GM18909 (cell line): Measurements from ENCODE around the gene SMC4.
A peak's percentile ranks its signal among the peaks of the same experiment; 100 is the strongest.
"Not testable (repeated sequence)": the region's sequence is repeated elsewhere in the genome, so short reads cannot be mapped to it uniquely, and the experiment has no call there.

Experiments
- ATAC-seq: cut with Tn5 transposase; IDR thresholded peaks from one replicate; pipeline ENCODE4 v1.9.1; 2021; ENCODE audit warnings: mild to moderate bottlenecking; ENCODE audit not compliant: unreplicated experiment, poor library complexity

Gene SMC4

DNA sequence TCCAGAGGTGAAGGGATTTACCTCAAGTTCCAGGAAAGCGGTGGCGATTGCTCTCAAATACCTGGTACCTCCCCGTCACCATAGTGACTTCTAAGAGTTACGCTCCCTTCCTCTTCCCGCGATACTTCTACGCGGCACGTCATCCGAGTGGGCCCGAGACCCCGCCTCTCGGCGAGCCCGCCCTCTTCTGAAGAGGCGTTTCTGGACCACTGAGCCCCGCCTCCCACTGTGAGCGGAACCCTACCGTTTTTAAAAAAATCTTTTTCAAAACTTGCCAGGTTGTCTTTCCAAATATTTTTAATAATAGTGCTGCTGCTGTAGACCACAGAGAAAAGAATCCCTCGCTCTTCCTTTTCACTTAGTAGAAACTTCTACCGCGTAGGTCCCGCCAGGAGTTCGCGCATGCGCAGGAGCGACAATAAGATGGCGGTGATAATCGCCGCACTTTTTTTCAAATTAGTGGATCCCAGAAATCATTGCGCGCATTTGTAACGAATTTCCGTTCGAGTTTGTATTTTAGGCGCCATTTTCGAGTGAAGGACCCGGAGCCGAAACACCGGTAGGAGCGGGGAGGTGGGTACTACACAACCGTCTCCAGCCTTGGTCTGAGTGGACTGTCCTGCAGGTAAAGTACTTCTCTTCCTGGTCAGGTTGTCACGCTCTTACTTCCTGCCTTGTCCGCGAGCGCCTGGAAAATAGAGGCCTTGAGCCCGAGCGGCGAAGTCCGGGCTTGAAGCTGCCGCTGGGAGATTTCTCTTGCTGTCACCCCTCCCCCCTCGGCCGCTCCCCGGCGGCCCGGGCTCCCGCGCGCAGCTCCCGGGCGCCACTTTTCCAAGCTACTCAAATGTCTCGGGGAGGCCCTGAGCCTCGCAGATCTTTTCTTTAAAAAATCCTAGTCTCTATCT lies at the start of gene SMC4, which contains the start of gene IFT80:
SMC4 (plus strand) TSS at position 526 of the 905 bp plus-strand sequence. CDS start 1,177 bp downstream, outside the sequence.
IFT80 (minus strand) TSS at position 101 of the 905 bp plus-strand sequence. CDS start 14,625 bp downstream, outside the sequence.
- ATAC-seq = peak; percentile 95

DNA sequence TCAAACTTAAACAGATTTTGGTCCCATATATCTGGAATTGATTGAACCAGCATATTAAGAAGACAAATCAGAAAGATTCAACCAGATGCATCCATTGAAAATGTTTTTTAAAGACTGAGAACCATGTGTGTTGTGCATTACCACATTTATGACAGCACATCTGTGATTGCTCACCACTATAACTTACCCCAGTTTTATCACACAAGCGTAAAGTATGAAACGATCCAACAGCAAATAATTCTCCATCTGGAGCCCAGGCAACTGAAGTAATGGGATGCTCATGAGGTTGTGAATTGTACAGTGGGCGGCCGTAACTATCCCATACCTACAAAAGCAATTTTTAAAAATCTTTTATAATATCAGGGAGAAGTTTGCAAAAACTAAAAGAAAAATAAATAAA lies 43.6 kb upstream of the SMC4 start:
- ATAC-seq = no peak

DNA sequence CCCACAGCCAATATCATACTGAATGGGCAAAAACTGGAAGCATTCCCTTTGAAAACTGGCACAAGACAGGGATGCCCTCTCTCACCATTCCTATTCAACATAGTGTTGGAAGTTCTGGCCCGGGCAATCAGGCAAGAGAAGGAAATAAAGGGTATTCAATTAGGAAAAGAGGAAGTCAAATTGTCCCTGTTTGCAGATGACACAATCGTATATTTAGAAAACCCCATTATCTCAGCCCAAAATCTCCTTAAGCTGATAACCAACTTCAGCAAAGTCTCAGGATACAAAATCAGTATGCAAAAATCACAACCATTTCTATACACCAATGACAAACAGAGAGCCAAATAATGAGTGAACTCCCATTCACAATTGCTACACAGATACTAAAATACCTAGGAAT lies 36.6 kb upstream of the SMC4 start:
- ATAC-seq = not testable (repeated sequence)

DNA sequence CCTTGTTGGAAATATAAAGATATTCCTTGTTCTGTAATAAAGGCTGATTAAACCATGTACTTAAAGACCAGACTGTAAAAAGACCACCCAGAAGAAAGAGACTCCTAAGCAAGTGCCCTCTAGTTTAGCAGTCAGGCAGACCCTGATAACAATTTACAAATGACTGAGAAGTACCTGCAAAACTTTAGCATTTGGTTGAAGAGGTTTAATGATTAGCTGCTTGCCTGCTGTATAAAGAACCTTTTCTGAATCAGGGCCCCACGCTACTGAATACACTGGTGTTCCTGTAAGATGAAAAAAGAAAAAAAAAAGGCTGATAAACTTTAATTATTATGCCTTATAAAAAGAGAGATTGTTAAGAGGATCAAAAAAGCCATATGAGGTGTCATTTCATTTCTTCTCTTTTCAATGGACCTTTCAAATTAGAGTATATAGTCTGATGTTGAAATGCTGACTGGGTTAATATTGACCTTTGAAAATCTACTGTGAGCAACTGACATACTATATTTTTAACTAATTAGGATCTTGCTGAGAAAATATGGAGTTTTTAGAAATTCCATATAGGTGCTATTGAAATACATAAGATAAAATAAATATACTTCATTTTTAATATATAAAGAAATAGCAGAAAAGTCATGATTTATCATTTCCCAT lies 33.5 kb upstream of the SMC4 start:
- ATAC-seq = no peak

DNA sequence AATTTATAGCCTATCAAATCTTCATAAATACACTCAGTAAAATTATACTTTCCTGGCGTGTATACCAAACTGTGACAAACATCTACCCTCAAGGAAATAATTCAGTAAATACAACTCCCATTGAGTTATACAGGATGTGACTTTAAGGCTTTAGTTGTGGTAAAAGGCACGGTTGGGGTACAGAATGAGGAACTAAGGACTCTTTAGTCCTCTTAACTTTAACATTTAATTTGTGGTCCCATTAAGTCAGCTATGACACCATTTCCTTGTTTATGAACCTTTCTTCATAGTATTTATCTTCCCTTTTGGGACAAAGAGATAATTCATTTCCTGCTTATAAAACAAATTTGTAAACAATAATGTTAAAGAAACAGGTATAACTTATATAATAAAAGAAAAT lies 30.6 kb upstream of the SMC4 start:
- peak; percentile 81 for ATAC-seq

DNA sequence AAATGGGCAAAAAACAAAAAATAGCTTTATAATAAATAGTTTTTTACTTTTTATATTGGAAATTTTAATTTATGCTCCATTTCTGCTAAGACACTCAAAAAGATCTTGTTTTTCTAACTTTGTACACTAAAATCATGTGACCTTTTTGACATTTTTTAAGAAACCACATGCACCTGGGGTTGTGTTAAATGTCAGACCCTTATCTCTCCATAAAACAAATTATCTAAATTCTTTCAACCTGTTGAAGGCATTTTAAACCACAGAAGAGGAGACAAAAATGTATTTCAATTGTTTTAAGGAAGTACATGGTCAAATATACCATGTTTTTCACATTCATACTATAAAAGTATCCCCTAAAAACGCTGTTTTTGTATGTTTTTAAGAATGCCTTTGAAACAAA lies 29.7 kb upstream of the SMC4 start:
- no peak for ATAC-seq

DNA sequence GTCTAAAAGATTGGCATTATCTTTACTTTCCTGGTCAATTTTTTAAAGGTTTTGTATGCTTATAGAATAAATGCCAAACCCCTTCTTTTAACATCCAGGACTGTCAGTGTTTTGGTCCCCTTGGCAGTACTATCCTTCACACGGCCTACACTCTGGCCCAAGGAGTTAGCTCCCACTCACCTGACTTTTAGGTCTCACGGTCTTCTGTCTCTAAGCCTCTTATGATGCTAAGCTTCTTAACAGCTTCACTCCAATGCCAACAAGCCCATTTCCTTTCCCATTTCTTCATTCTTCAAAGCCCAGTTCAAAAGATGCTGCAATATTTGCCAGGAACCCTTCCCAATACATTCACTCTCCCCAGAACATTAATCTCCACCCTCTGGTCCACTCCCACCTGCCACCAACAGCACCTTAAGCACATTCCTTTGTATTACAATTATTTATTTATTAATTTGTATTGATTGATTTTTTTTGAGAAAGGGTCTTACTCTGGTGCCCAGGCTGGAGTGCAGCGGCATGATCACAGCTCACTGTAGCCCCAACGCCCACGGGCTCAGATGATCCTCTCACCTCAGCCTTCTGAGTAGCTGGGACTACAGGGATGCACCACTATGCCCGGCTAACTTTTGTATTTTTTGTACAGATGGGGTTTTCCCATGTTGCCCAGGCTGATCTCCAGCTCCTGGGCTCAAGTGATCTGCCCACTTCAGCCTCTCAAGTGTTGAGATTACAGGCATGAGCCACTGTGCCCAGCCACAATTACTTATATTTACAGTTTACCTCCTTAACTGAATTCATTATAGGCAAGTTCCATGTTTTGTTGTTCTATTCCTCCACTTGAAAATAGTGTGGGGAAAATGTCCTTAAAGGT lies 28.2 kb upstream of the SMC4 start:
- ATAC-seq = no peak

DNA sequence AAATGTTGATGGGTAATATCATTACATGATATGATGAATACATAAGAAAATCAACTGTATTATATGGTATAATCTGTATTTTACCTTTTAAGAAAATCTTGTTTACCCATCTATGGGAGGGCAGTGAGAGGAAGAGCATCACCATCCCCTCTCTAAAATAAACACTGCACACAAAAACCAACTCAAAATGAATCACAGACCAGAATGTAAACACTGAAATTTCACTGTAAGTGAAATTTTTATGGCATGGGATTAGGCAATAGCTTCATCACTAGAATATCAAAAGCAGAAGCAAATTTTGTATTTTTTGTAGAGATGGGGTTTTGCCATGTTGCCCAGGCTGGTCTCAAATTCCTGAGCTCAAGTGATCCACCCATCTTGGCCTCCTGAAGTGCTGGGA lies 26.7 kb upstream of the SMC4 start:
- no peak for ATAC-seq

DNA sequence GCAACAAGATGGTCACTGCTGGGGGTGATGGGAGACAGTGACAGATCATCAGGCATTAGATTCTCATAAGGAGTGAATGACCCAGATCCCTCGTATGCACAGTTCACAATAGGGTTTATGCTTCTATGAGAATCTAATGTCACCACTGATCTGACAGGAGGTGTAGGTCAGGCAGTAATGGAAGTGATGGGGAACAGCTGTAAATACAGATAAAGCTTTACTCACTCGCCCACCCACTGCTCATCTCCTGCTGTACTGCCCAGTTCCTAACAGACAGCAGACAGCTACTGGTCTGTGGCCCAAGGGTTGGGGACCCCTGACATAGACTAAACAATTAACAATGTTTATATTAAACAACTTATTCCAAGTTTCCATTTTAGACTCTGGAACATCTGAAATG lies 25.8 kb upstream of the SMC4 start:
- ATAC-seq = no peak

DNA sequence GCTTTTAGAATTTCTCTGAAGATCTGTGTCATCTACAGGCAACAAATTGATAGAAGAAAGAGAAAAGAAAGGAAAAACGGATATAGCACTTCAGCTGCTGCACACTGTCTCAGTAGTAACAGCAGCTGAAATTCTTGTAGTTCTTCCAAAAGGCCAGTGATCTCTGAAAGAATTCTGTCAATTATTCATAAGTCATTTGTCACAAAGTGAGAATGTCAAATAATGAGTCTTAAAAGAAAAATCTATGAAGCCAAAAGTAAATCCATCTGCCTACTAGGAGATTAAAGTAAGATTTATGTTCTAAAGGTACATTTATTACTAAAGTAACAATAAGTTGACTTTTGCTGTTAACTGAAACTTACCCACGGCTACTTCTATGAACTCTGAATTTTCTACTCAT lies 25.0 kb upstream of the SMC4 start:
- ATAC-seq = no peak

DNA sequence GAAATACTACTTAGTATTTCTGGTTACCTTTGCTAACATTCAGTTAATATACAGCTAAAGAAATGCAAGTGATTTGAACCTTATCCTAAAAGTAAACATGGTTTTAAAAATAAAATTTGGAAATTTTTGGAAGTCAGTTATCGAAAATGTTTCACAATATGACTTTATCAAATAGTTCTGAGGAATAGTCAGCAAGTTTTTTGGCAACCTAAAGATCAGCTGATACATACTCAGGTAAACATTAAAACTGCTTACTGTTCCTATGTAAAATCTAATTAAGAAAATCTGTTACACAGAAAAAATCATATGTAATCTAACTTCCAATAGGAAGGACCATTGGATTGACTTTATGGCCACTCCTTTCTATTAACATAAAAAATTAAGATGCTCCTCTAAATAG lies 24.5 kb upstream of the SMC4 start:
- ATAC-seq = no peak

DNA sequence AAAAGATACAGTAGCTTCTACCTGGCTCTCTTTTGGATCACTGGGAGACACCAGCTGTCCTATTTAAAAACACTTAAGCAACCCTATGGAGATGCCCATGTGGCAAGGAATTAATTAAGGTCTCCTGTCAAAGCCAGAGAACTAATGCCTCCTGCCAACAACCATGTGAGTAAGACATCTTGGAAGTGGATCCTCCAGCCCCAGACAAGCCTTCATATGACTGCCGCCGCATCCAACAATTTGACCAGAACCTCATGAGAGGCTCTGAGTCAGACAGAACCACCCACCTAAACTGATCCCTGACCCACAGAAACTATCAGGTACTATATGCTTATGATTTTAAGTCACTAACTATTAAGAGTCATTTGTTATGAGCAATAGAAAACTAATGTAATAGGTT lies 22.8 kb upstream of the SMC4 start:
- no peak for ATAC-seq

DNA sequence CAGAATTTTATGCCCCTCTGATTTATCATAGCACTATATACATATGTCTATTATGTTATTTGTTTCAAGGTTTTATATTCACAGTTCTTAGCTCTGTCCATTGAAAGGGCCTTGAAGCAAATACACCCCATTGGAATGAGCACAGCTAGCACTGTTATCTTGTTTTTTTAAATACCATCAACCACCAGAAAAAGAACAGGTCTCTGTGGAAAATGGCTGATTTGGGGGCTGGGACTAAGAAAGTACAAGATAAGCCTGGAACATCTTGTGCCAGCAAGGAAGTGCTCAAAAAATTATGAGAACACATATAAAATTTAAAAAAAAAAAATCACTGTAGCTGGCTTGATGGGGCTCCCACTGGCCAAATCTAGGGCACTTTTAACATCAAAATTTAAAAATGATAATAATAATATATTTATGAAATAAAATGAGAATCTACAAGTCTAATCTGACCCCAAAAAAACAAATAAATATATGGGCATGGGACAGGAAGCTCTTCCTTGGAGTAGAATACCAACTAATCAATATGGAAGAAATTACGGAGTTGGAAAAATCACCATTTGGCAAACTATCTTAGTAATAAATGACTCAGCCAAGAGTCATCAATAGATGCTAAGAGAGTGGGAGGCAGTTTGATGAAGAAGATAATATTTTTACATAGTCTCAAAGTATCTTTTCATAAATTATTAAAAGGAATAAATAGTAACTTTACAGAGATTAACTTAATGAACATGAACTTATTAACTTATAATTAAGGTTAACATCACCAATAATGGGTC lies 20.9 kb upstream of the SMC4 start:
- no peak for ATAC-seq

DNA sequence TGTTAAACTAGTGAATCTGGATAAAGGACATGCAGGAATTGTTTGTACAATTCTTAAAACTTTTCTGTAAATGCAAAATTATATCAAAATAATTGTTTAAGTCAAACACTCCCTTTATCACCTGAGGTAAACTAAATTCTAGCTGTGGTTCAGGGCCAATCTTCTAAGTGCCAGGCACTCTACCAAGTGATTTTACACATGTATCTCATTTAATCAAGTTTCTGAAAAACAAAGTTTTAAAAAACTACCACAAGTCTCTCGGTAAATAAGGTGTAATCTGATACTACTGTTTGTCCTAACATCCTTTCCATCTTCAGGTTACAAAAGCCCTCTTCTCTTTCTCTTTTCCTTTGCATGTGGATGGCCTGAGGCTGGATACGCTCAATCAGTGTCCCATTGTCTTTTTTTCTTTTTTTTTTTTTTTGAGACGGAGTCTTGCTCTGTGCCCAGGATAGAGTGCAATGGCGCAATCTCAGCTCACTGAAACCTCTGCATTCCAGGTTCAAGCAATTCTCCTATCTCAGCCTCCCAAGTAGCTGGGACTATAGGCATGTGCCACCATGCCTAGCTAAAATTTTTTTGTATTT lies 19.7 kb upstream of the SMC4 start:
- no peak for ATAC-seq

DNA sequence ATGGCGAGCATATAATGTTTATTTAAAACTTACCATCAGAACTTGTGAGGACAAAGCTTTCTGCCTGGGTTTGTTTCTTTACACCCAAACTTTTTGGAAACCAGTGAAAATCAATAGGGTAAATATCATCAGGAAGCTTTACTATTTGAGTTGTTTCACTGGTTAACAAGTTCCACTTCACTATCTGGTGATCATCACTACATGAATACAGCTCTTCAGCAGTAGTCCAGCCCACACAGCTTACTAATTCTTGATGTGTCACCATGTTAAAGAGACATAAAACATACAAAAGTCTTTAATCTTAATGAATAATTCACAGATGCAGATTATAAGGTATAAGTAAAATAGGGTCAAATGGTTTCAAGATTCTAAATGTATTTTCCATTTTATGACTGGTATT lies 18.0 kb upstream of the SMC4 start:
- no peak for ATAC-seq

DNA sequence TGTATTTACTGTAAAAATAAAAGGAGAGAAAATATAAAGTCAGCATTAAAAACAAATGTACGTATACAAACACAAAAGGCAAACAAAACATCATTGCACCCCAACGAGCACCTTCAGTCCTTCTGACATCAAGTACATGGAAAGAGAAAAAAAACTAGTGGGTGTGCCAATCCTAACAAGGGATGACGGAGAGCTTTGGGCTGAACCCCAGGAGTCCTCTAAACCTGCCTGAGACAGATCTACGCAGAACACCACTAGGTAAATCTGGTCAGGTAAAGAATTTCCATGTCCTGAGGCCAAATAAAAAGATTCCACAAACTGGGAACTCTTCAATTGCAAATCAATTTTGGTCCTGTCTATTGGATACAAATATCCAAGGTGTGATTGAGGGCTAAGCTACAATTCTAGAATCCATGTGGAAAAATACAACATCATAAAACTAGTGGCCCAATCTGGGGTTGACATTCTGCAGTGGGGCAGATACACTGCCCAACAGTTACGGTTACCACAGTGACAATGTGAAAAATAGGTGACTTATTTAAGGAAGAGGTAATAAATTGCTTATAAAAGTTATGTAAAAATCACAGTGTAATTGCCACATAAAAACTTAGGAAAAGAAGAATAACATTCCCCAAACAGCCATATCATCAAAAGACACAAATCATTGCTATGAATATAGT lies 14.7 kb upstream of the SMC4 start:
- no peak for ATAC-seq

DNA sequence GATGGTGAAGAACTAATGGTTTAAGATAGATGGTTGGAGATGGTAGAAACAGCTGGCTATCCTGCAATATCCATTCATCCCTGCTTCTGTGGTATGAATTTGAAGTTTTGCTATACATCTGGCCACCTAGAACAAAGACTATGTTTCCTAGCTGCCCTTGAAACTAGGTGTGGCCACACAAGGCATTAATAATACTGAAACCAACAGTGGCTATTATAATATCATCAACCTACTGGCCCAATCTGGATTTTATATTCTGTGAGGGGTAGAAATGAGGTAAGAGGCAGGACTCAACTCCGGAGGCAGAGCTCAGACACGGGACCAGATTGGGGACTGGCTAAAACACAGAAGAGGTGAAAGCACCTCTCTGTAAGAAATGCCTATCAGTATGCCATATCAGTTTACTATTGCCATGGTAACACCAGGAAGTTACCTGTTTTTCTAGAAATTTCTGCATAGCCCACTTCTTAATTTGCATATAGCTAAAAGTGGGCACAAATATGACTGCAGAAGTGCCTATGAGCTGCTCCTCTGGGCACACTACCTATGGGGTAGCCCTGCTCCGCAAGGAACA lies 8.8 kb upstream of the SMC4 start:
- no peak for ATAC-seq

DNA sequence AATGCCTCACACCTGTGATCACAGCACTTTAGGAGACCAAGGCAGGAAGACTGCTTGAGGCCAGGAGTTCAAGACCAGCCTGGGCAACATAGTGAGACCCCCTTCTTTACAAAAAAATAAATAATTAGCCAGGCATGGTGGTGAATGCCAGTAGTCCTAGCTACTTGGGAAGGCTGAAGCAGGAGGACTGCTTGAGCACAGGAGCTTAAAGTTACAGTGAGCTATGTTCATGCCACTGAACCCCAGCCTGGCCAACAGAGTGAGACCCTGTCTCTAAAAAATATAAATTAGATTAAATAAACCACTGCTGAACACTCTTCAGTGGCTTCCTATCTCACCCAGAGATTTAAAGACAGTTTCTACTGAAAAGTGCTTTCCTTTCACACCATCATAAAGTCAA lies 6.7 kb upstream of the SMC4 start:
- ATAC-seq = no peak
